ENCODE measurements around the gene PLK2. TPM values are rescaled to one million over a fixed set of nuclear protein-coding genes. Genes with fewer than 3 reads are reported as not detected.
A peak's percentile ranks its signal among the peaks of the same experiment; 100 is the strongest.

Gene PLK2
- 4.3 and 4.8 TPM in 2 replicates for polyA plus RNA-seq (2014; cell fraction: cytosol; rRNA removed)
- polyA plus RNA-seq (2014; cell fraction: nucleus; rRNA removed) = 15.5 and 16.6 TPM in 2 replicates

- peak; percentile 89 for DNase-seq (ENCODE audit: low spot score)
Observed at GRCh38 chr5:58460002-58460731, at the start of gene PLK2. TSS of gene PLK2 (minus strand) at chr5:58460086. CDS start at chr5:58459959, 127 bp downstream.

DNA sequence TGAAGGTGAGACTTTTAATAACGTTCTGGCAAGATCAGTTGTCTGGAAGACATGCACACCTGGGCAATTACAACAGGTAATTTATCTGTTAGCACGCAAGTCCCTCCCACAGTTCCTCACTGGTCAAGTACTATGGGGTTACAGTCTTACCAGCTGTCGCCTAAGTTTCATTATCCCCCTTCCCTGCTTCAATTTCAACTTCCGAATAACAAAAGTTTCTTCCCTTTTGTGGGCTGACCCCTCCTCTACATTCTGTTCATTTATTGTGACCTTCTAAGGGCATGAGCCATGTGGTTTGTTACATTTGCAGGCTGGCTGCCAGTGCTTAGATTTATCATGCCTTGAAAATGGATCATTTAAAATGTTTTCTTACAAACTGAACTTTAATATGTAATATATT, 47.8 kb upstream of the PLK2 start:
- DNase-seq (ENCODE audit: low spot score) = no peak

GRCh38 chr5:58505971-58506640, 46.2 kb upstream of the PLK2 start:
- no peak for DNase-seq (ENCODE audit: low spot score)

GRCh38 chr5:58505502-58505901, 45.6 kb upstream of the PLK2 start:
- DNase-seq (ENCODE audit: low spot score) = no peak

DNA sequence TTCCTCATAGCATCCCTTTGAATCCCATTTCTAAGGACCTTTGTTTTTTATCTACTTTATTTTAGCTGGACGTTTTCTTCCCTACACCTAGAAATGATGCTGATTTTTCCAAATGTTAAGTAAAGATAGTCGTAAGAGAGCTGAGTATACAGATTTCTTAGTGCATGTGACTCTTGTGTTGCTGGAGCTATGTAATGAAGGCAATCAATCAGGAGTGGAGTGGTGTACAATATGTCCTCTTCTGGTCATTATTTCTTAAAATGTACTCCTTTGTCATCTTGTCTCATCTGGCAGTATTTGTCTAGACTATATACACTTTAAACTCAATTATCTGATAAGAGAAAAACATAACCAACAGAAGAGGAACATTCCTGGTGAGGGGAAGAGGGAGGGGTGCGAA, 44.9 kb upstream of the PLK2 start:
- DNase-seq (ENCODE audit: low spot score) = no peak

- no peak for DNase-seq (ENCODE audit: low spot score)
Observed at GRCh38 chr5:58503390-58504046, 43.6 kb upstream of the PLK2 start.

DNA sequence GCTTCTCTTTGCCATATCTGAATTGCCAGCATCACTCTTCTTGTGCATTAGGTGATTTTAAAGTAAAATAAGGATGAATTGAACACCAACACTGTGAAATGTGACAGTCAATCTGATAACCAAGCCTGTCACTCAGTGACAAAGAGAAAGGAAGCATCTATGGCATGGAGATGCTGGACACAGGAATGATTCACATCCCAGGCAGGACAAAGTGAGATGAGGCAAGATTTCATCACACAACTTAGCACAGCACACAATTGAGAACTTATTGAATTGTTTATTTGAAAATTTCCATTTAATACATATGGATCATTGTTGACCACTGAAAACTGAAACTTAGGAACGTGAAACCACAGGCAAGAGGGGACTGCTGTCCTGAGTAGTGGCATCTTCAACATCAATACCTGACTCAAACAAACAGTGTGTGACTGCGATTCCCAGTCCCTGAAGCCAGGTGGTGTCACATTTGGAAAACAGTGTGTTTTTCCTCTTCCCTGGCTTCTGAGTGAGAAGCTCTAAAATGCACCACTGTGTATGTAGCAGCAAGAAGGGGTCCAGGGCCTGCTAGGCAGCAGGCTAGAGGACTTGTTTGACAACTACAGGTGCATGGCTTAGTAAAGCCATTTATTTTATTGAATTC, 42.0 kb upstream of the PLK2 start:
- no peak for DNase-seq (ENCODE audit: low spot score)

GRCh38 chr5:58499941-58500340, 40.1 kb upstream of the PLK2 start:
- no peak for DNase-seq (ENCODE audit: low spot score)

DNA sequence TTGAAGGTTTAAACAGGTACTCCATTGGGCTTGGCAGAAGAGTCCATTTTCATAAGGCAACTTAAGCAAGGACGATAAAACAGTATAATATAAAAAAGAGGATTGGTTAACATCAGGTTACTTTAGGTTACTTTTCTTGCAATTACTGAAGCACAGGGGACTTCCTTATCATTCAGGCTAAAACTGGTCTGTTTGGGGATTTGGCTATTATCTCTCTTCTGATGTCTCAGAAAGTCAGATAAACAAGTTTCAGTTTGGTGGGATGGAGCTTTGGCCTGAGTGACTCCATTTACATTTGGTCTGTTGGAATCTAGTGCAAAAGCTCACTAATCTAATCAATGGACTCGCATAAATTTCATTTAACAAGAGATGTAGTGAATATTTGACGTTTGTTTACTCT, 39.3 kb upstream of the PLK2 start:
- no peak for DNase-seq (ENCODE audit: low spot score)

- DNase-seq (ENCODE audit: low spot score) = peak; percentile 60
Observed at GRCh38 chr5:58498340-58498942, 38.6 kb upstream of the PLK2 start.

GRCh38 chr5:58497921-58498320, 38.0 kb upstream of the PLK2 start:
- DNase-seq (ENCODE audit: low spot score) = no peak

GRCh38 chr5:58497386-58497785, 37.5 kb upstream of the PLK2 start:
- DNase-seq (ENCODE audit: low spot score) = no peak

DNA sequence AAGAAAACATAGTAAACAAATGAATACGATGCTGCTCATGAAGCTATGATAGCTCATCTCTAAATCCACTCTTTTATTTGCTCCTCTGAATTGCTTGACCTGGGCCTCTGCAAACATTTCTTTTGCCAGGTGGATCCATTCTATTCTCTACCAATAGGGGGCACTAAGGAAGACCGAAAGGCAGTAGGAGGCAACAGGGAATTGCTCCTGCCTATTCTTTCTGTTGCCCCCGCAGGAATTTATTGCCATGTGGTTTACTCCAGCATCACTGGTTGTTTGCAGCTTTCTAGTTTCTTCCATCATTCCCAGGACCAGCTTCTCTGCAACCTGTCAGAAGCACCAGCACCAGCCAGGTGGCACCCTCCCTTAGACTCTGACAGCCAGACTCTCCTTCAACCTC, 36.6 kb upstream of the PLK2 start:
- DNase-seq (ENCODE audit: low spot score) = no peak

DNA sequence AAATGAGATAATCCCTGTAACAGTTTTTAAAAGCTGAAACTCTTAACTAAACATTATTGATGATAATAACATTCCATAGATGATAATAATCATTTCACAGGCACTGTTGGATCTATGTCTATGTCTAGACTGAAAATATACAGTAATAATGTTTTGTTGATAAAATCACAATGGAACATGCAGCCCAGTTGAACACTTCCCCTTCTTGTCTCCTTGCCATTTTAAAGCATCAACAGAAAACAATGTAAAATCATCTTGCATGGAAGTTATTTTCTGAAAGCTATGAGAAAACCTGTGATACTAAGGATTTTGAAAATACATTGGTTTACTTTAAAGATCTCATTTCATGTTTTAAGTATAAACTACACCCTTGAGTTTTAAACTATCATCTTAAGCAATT, 33.3 kb upstream of the PLK2 start:
- DNase-seq (ENCODE audit: low spot score) = no peak

GRCh38 chr5:58491216-58491892, 31.5 kb upstream of the PLK2 start, which contains the start of gene GAPT:
TSS of gene GAPT (plus strand) at chr5:58491435. CDS start at chr5:58494537, 3,102 bp downstream.
- DNase-seq (ENCODE audit: low spot score) = no peak

DNA sequence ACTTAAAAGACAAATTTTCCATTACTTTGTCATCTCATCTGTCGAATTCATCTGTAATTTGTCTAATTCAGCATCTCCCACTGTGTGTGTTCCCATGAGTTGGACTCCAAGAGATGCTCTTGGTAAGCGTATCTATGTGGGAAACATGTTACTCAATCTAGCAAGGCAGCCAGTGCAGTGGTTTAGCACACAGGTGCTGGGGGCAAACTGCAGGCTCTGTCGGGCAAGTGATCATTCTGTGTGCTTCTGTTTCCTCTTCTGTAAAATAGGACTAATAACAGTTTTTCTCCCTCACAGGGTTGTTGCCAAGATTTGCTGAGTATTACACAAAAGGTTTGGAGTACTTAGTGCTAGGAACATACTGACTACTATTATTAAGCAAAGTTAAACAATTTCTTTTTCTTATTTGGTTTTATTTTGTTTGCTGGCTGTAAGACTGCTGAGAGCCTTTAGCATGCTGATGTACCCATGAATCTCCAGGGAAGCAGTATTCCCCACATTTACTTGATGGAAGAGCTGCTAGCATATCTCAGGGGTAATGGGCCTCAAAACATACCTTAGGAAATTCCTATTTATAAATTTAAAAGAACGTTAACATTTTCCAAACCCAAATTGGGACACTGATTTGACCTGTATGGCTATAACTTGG, 30.6 kb upstream of the PLK2 start:
- DNase-seq (ENCODE audit: low spot score) = no peak

GRCh38 chr5:58486290-58486689, 26.4 kb upstream of the PLK2 start:
- no peak for DNase-seq (ENCODE audit: low spot score)

DNA sequence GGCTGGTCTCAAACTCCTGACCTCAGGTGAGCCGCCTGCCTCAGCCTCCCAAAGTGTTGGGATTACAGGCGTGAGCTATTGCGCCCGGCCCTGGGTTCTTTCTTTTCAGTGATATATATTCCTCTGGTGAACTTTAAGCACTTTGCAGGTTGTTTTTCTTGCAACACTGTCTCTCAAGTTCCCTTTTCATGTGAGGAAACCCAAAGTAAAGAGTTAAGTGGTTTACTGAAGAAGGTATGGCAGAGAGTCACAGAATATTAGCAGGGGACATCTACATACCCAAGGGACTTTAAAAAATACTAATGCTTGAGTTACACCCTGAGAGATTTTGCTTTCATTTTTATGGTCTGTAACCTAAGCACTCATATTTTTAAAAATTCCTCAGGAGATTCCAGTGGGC, 24.6 kb upstream of the PLK2 start:
- no peak for DNase-seq (ENCODE audit: low spot score)

DNA sequence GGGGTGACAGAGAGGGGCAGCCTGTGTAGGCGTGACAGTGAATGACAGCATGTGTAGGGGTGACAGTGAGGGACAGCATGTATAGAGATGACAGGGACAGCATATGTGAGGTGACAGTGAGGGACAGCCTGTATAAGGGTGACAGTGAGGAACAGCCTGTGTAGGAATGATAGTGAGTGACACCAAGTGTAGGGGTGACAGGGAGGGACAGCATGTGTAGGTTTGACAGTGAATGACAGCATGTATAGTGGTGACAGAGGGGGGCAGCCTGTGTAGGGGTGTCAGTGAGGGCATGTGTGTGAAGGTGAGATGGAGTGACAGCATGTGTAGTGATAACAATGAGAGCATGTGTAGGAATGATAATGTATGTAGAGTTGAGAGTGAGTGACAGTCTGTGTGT, 22.6 kb upstream of the PLK2 start:
- no peak for DNase-seq (ENCODE audit: low spot score)

- no peak for DNase-seq (ENCODE audit: low spot score)
Observed at GRCh38 chr5:58481828-58482227, 21.9 kb upstream of the PLK2 start.

Measured in SK-N-DZ (cell line).